SU-DHL-6 (cell line): ENCODE data around the gene ZFHX3.

Experiments used
- H2AFZ ChIP-seq: fragments of 200-600 bp; sonication (generic); 2 replicates; pipeline ENCODE4 v1.6.1; 2014; ENCODE audit warnings: low read depth, mild to moderate bottlenecking, moderate library complexity, mixed read lengths, antibody characterized with exemption, low read length; ENCODE audit not compliant: severe bottlenecking
- H3F3A ChIP-seq: fragments of 200-600 bp; shearing (Covaris generic); 2 replicates; pipeline ENCODE4 v1.6.0; 2016; ENCODE audit warnings: antibody characterized with exemption, mild to moderate bottlenecking; ENCODE audit not compliant: insufficient read depth
- H3K27ac ChIP-seq: fragments of 200-600 bp; sonication (generic); 2 replicates; pipeline ENCODE4 v1.5.1; 2016; ENCODE audit warnings: low read depth, mild to moderate bottlenecking, low read length, moderate library complexity, mixed read lengths
- H3K27me3 ChIP-seq: fragments of 200-600 bp; sonication (generic), shearing (Covaris generic); 2 replicates; pipeline ENCODE4 v1.6.0; 2014; ENCODE audit warnings: mild to moderate bottlenecking, low read length
- H3K36me3 ChIP-seq: fragments of 200-600 bp; sonication (generic); 2 replicates; pipeline ENCODE4 v1.6.1; 2014; ENCODE audit warnings: mild to moderate bottlenecking, low read length, mixed read lengths
- H3K4me2 ChIP-seq: fragments of 300-600, 200-600 bp; shearing (Covaris generic), sonication (generic); 2 replicates; pipeline ENCODE4 v1.6.0; 2014; ENCODE audit warnings: low read length, low read depth, mild to moderate bottlenecking; ENCODE audit not compliant: poor library complexity, severe bottlenecking
- H3K4me3 ChIP-seq: fragments of 200-600 bp; sonication (generic); 2 replicates; pipeline ENCODE4 v1.5.1; 2014; ENCODE audit warnings: antibody characterized with exemption, low read length, mild to moderate bottlenecking, mixed read lengths; ENCODE audit not compliant: insufficient read depth, poor library complexity, severe bottlenecking
- H3K79me2 ChIP-seq: fragments of 200-600 bp; sonication (generic); 2 replicates; pipeline ENCODE4 v1.6.1; 2014; ENCODE audit warnings: mild to moderate bottlenecking, low read length, moderate library complexity; ENCODE audit not compliant: insufficient read depth
- H3K9ac ChIP-seq: fragments of 200-600 bp; sonication (generic); 2 replicates; pipeline ENCODE4 v1.7.0; 2014; ENCODE audit warnings: mild to moderate bottlenecking, low read length
- H3K9me2 ChIP-seq: fragments of 200-600 bp; sonication (generic); replicated peaks from 2 replicates; pipeline ENCODE4 v1.6.1; 2014; ENCODE audit warnings: low read length; ENCODE audit not compliant: insufficient read depth
- H3K9me3 ChIP-seq: fragments of 200-600 bp; sonication (generic); 2 replicates; pipeline ENCODE4 v1.6.1; 2014; ENCODE audit warnings: low read length, mixed read lengths; ENCODE audit not compliant: insufficient read depth
- H4K20me1 ChIP-seq: fragments of 200-600 bp; sonication (generic); 2 replicates; pipeline ENCODE4 v1.6.1; 2014; ENCODE audit warnings: low read depth, mild to moderate bottlenecking, antibody characterized with exemption, low read length, moderate library complexity, mixed read lengths
- CTCF ChIP-seq: fragments of 200-600 bp; sonication (generic); IDR thresholded peaks from one replicate; pipeline ENCODE4 v1.5.1; 2017; ENCODE audit warnings: antibody characterized with exemption, mild to moderate bottlenecking, low read length, moderate library complexity; ENCODE audit not compliant: insufficient read depth, poor library complexity, severe bottlenecking
- EZH2phosphoT487 ChIP-seq: fragments of 200-600 bp; sonication (generic), shearing (Covaris generic); conservative IDR thresholded peaks from 2 replicates; pipeline ENCODE4 v1.6.1; 2018; ENCODE audit warnings: mild to moderate bottlenecking, antibody characterized with exemption, low read length, moderate library complexity, mixed read lengths

Gene ZFHX3

GRCh38 chr16:72945611-72946010 lies 102.3 kb downstream of the ZFHX3 start:
- no peak for TF ChIP-seq EZH2phosphoT487
- TF ChIP-seq CTCF = no peak
- Histone ChIP-seq H3K9me3 (no peaks in the 10 kb centered on the region), H4K20me1 (no peaks in the 10 kb centered on the region), H3K9ac (no peak overlapping the region), H3K79me2 (no peaks in the 10 kb centered on the region), H3K27ac (no peak overlapping the region), H3K9me2 (no peaks in the 10 kb centered on the region), H3K27me3 (no peaks in the 10 kb centered on the region), H3K4me3 (no peak overlapping the region), H3K4me2 (no peak overlapping the region), H2AFZ (no peak overlapping the region), H3K36me3 (no peaks in the 10 kb centered on the region), H3F3A (no peaks in the 10 kb centered on the region)

- Histone ChIP-seq H2AFZ (no peak overlapping the region), H3K4me3 (no peak overlapping the region), H3K9me2 (no peaks in the 10 kb centered on the region), H3K27me3 (no peaks in the 10 kb centered on the region), H3K9ac (no peak overlapping the region), H3K36me3 (no peaks in the 10 kb centered on the region), H3F3A (no peaks in the 10 kb centered on the region), H3K4me2 (no peak overlapping the region), H3K27ac (no peak overlapping the region), H3K9me3 (no peaks in the 10 kb centered on the region), H3K79me2 (no peaks in the 10 kb centered on the region), H4K20me1 (no peaks in the 10 kb centered on the region)
- TF ChIP-seq EZH2phosphoT487 (no peak), CTCF (no peak)
These were observed 103.0 kb downstream of the ZFHX3 start for GRCh38 chr16:72944757-72945485.

GRCh38 chr16:72942021-72942420 lies 105.9 kb downstream of the ZFHX3 start:
- Histone ChIP-seq H3K27me3 (no peaks in the 10 kb centered on the region), H3K79me2 (no peaks in the 10 kb centered on the region), H3K36me3 (no peaks in the 10 kb centered on the region), H3K9ac (no peak overlapping the region), H3K27ac (no peak overlapping the region), H3K4me3 (no peak overlapping the region), H3K9me2 (no peaks in the 10 kb centered on the region), H2AFZ (no peak overlapping the region), H3K9me3 (no peaks in the 10 kb centered on the region), H3K4me2 (no peak overlapping the region), H4K20me1 (no peaks in the 10 kb centered on the region), H3F3A (no peaks in the 10 kb centered on the region)
- TF ChIP-seq EZH2phosphoT487 (no peak), CTCF (no peak)
